Panc1 (cell line): ENCODE data around the gene CIROP. TPM values are rescaled to one million over a fixed set of nuclear protein-coding genes. Genes with fewer than 3 reads are reported as not detected.
"Not testable (repeated sequence)": the region's sequence is repeated elsewhere in the genome, so short reads cannot be mapped to it uniquely, and the experiment has no call there.

Experiments used
- ATAC-seq: fragments of 200-7000 bp; cut with Tn5 transposase; 2 replicates; pipeline ENCODE4 v1.9.1; 2020; ENCODE audit warnings: mild to moderate bottlenecking, moderate library complexity
- BruUV-seq: library from RNA; stranded (reverse); fragments of 400-500 nt; replicated peaks from 2 replicates; lab custom pipeline; 2021; lab: Mats Ljungman, UMichigan
- CTCF ChIA-PET: fragments of 300-600 bp; sonication (Branson Sonifier 250); formaldehyde crosslinking; loops from one replicate; lab custom pipeline; 2022; ENCODE audit warnings: antibody characterized with exemption; lab: Charles Lee
- POLR2A ChIA-PET: fragments of 300-600 bp; sonication (Branson Sonifier 250); formaldehyde crosslinking; loops from one replicate; lab custom pipeline; 2022; ENCODE audit warnings: antibody characterized with exemption; lab: Charles Lee
- DNase-seq: peaks from one replicate; pipeline ENCODE4 v3.0.0-alpha.2; 2010; ENCODE audit warnings: low read depth, low spot score
- H3K27ac ChIP-seq: 2 replicates; pipeline ENCODE4 v1.5.1; 2011; ENCODE audit warnings: mild to moderate bottlenecking, low read length, inconsistent platforms
- H3K27me3 ChIP-seq: fragments of 200-500 bp; sonication (Bioruptor generic); 2 replicates; pipeline ENCODE4 v1.6.0; 2014; ENCODE audit warnings: low read length, inconsistent platforms; ENCODE audit not compliant: control insufficient read depth, insufficient read depth
- H3K36me3 ChIP-seq: fragments of 200-500 bp; sonication (Bioruptor generic); 2 replicates; pipeline ENCODE4 v1.5.1; 2014; ENCODE audit warnings: inconsistent platforms, mild to moderate bottlenecking, low read length, moderate library complexity; ENCODE audit not compliant: control insufficient read depth, insufficient read depth
- H3K4me1 ChIP-seq: 2 replicates; pipeline ENCODE4 v1.5.1; 2011; ENCODE audit warnings: inconsistent platforms, mild to moderate bottlenecking, low read length, moderate library complexity; ENCODE audit not compliant: control insufficient read depth, insufficient read depth
- H3K4me3 ChIP-seq, 2 experiments: 2 replicates each; pipeline ENCODE4 v1.5.1; 2011 to 2012; ENCODE audit warnings: low read depth in 2 of 2, low read length in 2 of 2, mild to moderate bottlenecking in 2 of 2, inconsistent platforms in 1 of 2, moderate library complexity in 1 of 2
- H3K9me3 ChIP-seq: fragments of 200-500 bp; sonication (Bioruptor generic); 2 replicates; pipeline ENCODE4 v1.5.1; 2014; ENCODE audit warnings: low read depth, mild to moderate bottlenecking, inconsistent platforms, low read length, moderate library complexity; ENCODE audit not compliant: control insufficient read depth, insufficient read depth
- CTCF ChIP-seq: fragments of 450-650 bp; IDR thresholded peaks from 2 replicates; pipeline ENCODE4 v1.5.1; 2017; ENCODE audit warnings: mild to moderate bottlenecking
- POLR2AphosphoS5 ChIP-seq: IDR thresholded peaks from 2 replicates; pipeline ENCODE4 v1.6.1; 2012; ENCODE audit warnings: mild to moderate bottlenecking, low read depth, low read length, moderate library complexity
- REST ChIP-seq, 2 experiments: IDR thresholded peaks; 2 replicates each; pipeline ENCODE4 v1.6.1; 2011 to 2012; ENCODE audit warnings: low read depth in 2 of 2, control low read depth in 1 of 2, low read length in 1 of 2, mild to moderate bottlenecking in 1 of 2, moderate library complexity in 1 of 2; ENCODE audit not compliant: insufficient read depth in 1 of 2
- SIN3A ChIP-seq: IDR thresholded peaks from 2 replicates; pipeline ENCODE4 v1.6.1; 2012; ENCODE audit warnings: low read depth, mild to moderate bottlenecking, low read length, moderate library complexity, borderline replicate concordance; ENCODE audit not compliant: insufficient read depth
- TCF7L2 ChIP-seq: IDR thresholded peaks from 2 replicates; pipeline ENCODE4 v1.6.1; 2011; ENCODE audit warnings: mild to moderate bottlenecking, low read depth, low read length, inconsistent platforms
- in situ Hi-C: cut with HindIII; loops from 2 replicates; pipeline ENCODE4 v1.10.0; 2016; ENCODE audit warnings: low sequenced_read_pairs, low pct_unique_long_range_greater_than_20kb
- intact Hi-C: fragments of 100-400 bp; cut with micrococcal nuclease; formaldehyde crosslinking; loops from one replicate; pipeline ENCODE4 v1.10.0; 2022; ENCODE audit not compliant: unreplicated experiment
- total RNA-seq: library from RNA; stranded (reverse); gene quantifications from one replicate; pipeline ENCODE4 v1.2.1, GENCODE V29; 2021; ENCODE audit not compliant: unreplicated experiment

CIROP gene
- total RNA-seq, 1 experiment from 2014 or later = not detected

- CTCF ChIA-PET, ATAC-seq: not testable (repeated sequence)
These were observed 2.8 kb upstream of the CIROP start for GRCh38 chr14:23107620-23108019.

GRCh38 chr14:23106747-23107045 is 1.9 kb upstream of the CIROP start:
- DNase-seq (no peak), ATAC-seq (no peak)
- Histone ChIP-seq H3K4me3 (no peak overlapping the region), H3K4me1 (no peaks in the 10 kb centered on the region), H3K9me3 (no peaks in the 10 kb centered on the region), H3K36me3 (no peaks in the 10 kb centered on the region), H3K27ac (no peak overlapping the region), H3K27me3 (no peaks in the 10 kb centered on the region; the same call in 1 of the 2 replicates)
- in situ Hi-C loops (no loop called here), intact Hi-C loops (no loop called here)
- no peak for TF ChIP-seq SIN3A
- no peak for TF ChIP-seq REST (IDR thresholded peaks at IDR 0.05; ENCODE audit: insufficient read depth in 1 of 2, low read depth in 2 of 2, low read length in 1 of 2)
- no peak for TF ChIP-seq CTCF
- no peak for TF ChIP-seq POLR2AphosphoS5
- CTCF ChIA-PET = no interaction called here
- no TSS peak for BruUV-seq
- POLR2A ChIA-PET = no interaction called here

More at GRCh38 chr14:23107620-23108019, 2.8 kb upstream of the CIROP start:
- H3K9me3 ChIP-seq, H3K36me3 ChIP-seq, H3K4me1 ChIP-seq, DNase-seq, H3K4me3 ChIP-seq, H3K27ac ChIP-seq, POLR2A ChIA-PET, in situ Hi-C loops, BruUV-seq, H3K27me3 ChIP-seq, intact Hi-C loops: not testable (repeated sequence)

- Histone ChIP-seq H3K4me1 (no peaks in the 10 kb centered on the region), H3K27me3 (no peaks in the 10 kb centered on the region; the same call in 1 of the 2 replicates), H3K4me3 (no peak overlapping the region), H3K27ac (no peak overlapping the region), H3K9me3 (no peaks in the 10 kb centered on the region), H3K36me3 (no peaks in the 10 kb centered on the region)
- in situ Hi-C loops (no loop called here), intact Hi-C loops (no loop called here)
- CTCF ChIA-PET = no interaction called here
- no peak for DNase-seq
- POLR2A ChIA-PET = no interaction called here
- BruUV-seq = no TSS peak
- no peak for ATAC-seq
- no peak for TF ChIP-seq POLR2AphosphoS5
- no peak for TF ChIP-seq SIN3A
- TF ChIP-seq TCF7L2 = no peak
- no peak for TF ChIP-seq REST (IDR thresholded peaks at IDR 0.05; ENCODE audit: insufficient read depth in 1 of 2, low read depth in 2 of 2, low read length in 1 of 2)
- TF ChIP-seq CTCF = no peak
These were observed 597 bp upstream of the CIROP start for GRCh38 chr14:23105348-23105824.
